ENCODE data around the gene TRIM66. TPM values are rescaled to one million over a fixed set of nuclear protein-coding genes. Genes with fewer than 3 reads are reported as not detected.
A peak's percentile ranks its signal among the peaks of the same experiment; 100 is the strongest.

Gene TRIM66
- total and polyA plus RNA-seq, 2 donors (not counting 1 experiment from before 2014, with no cell fraction given), result 3.9 to 13.7 TPM

DNA sequence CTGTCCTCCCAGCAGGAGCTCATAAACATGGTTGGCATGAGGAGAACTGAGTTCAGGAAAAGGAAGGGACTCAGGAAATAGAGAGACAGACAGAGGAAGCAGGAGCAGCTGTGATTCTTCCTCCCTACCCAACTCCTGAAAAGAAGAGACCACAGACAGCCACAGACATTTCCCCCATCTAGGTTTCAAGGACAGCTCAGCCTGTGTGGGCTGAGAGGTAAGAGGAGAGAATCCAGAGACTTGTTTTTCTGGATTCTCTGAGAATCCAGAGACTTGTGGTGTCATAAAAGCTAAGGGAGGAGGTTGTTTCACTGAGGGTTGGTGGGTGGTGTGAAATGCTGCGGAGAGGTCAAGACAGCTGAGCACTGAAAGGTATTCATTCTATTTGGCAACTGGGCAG, 69.4 kb downstream of the TRIM66 start:
- TF ChIP-seq EZH2 (IDR thresholded peaks at IDR 0.05; ENCODE audit: low read length, missing control alignments), result no peak
- TF ChIP-seq, protein P1, sequence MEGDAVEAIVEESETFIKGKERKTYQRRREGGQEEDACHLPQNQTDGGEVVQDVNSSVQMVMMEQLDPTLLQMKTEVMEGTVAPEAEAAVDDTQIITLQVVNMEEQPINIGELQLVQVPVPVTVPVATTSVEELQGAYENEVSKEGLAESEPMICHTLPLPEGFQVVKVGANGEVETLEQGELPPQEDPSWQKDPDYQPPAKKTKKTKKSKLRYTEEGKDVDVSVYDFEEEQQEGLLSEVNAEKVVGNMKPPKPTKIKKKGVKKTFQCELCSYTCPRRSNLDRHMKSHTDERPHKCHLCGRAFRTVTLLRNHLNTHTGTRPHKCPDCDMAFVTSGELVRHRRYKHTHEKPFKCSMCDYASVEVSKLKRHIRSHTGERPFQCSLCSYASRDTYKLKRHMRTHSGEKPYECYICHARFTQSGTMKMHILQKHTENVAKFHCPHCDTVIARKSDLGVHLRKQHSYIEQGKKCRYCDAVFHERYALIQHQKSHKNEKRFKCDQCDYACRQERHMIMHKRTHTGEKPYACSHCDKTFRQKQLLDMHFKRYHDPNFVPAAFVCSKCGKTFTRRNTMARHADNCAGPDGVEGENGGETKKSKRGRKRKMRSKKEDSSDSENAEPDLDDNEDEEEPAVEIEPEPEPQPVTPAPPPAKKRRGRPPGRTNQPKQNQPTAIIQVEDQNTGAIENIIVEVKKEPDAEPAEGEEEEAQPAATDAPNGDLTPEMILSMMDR (conservative IDR thresholded peaks at IDR 0.05 in 1 of 2, IDR thresholded peaks at IDR 0.05 in 1 of 2; ENCODE audit: low read depth in 1 of 2, low read length in 2 of 2), result no peak
- Histone ChIP-seq H3K4me1 (ENCODE audit: control insufficient read depth, extremely low read depth, insufficient read depth, low read length) (peaks cover 4% of the 10 kb centered on the region), H4K20me1 (ENCODE audit: control insufficient read depth, extremely low read depth, insufficient read depth, low read length) (no peaks in the 10 kb centered on the region), H3K4me2 (ENCODE audit: extremely low read depth, insufficient read depth, low read length) (no peak overlapping the region), H3K9ac (ENCODE audit: insufficient read depth, low read length) (no peak overlapping the region), H3K4me3 (replicated peaks in 1 of 4; ENCODE audit: control extremely low read depth in 1 of 4, insufficient read depth in 1 of 4, low read depth in 3 of 4, low read length in 4 of 4) (no peak overlapping the region), H3K79me2 (ENCODE audit: control insufficient read depth, insufficient read depth, low read length) (no peaks in the 10 kb centered on the region), H3K27ac (ENCODE audit: insufficient read depth, low read length) (no peak overlapping the region), H2AFZ (ENCODE audit: low read length) (no peak overlapping the region), H3K9me3 (ENCODE audit: control insufficient read depth, insufficient read depth, low read depth, low read length) (no peaks in the 10 kb centered on the region), H3K27me3 (ENCODE audit: control insufficient read depth, insufficient read depth, low read length) (no peaks in the 10 kb centered on the region), H3K36me3 (ENCODE audit: control insufficient read depth, insufficient read depth, low read length) (no peaks in the 10 kb centered on the region)
- DNase-seq (ENCODE audit: low read depth in 2 of 2), result peak in 1 of 2 donors; percentile 18

DNA sequence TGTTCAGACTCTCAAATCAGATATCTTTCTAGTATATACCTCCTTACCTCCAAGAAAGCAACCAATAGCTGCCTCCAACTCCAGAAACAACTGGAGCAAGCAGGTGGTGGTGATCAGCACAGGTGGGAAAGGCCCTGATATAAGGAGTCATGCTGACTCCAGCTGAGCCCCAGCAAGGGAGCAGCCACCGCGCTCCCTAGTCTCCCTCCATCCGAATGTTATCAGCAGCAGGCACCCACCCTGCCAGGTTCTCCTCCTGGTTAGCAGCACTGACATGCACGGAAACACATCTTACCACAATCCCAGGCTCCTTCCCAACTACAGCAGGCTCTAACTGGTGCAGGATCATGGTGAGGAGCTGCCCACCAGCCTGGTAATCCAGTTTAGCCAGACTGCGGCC, 69.9 kb downstream of the TRIM66 start:
- H4K20me1 ChIP-seq (ENCODE audit: control insufficient read depth, extremely low read depth, insufficient read depth, low read length), result no peaks in the 10 kb centered on the region
- no peak overlapping the region for H3K4me3 ChIP-seq (replicated peaks in 1 of 4; ENCODE audit: control extremely low read depth in 1 of 4, insufficient read depth in 1 of 4, low read depth in 3 of 4, low read length in 4 of 4)
- no peaks in the 10 kb centered on the region for H3K36me3 ChIP-seq (ENCODE audit: control insufficient read depth, insufficient read depth, low read length)
- no peak overlapping the region for H3K4me2 ChIP-seq (ENCODE audit: extremely low read depth, insufficient read depth, low read length)
- DNase-seq (ENCODE audit: low read depth in 2 of 2), result no peak
- H2AFZ ChIP-seq (ENCODE audit: low read length), result no peak overlapping the region
- no peaks in the 10 kb centered on the region for H3K9me3 ChIP-seq (ENCODE audit: control insufficient read depth, insufficient read depth, low read depth, low read length)
- H3K9ac ChIP-seq (ENCODE audit: insufficient read depth, low read length), result no peak overlapping the region
- H3K79me2 ChIP-seq (ENCODE audit: control insufficient read depth, insufficient read depth, low read length), result no peaks in the 10 kb centered on the region
- H3K4me1 ChIP-seq (ENCODE audit: control insufficient read depth, extremely low read depth, insufficient read depth, low read length), result peaks cover 4% of the 10 kb centered on the region
- TF ChIP-seq, protein P1 (conservative IDR thresholded peaks at IDR 0.05 in 1 of 2, IDR thresholded peaks at IDR 0.05 in 1 of 2; ENCODE audit: low read depth in 1 of 2, low read length in 2 of 2), result no peak
- TF ChIP-seq EZH2 (IDR thresholded peaks at IDR 0.05; ENCODE audit: low read length, missing control alignments), result no peak
- H3K27me3 ChIP-seq (ENCODE audit: control insufficient read depth, insufficient read depth, low read length), result no peaks in the 10 kb centered on the region
- H3K27ac ChIP-seq (ENCODE audit: insufficient read depth, low read length), result no peak overlapping the region

DNA sequence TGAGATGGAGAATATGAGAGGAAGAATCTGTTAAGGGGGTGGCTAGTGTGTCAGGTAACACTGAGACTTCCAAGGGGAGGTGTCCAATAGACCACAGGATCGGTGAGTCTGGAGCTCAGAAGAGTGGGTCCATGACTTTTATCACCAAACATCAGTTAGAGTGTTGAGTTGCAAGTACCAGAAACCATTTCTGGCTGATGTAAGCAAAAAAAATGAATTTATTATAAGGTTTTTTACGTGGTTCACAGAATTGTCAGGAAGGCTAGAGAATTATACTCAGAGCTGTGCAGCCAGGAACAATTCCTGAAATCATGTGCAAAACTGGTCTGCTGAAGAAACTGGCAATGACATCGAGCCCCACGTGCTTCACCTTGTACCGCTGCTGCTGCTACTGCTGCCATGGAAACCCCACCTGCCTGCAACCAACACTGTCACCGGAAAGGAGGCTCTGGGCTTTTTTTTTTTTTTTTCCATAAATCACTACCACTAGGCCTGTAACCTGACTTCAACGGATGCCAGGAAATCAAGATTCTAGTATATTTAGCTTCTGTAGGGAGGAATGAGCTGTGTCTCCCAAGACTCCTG, 71.8 kb downstream of the TRIM66 start:
- Histone ChIP-seq H3K9ac (ENCODE audit: insufficient read depth, low read length) (no peak overlapping the region), H3K27ac (ENCODE audit: insufficient read depth, low read length) (no peak overlapping the region), H4K20me1 (ENCODE audit: control insufficient read depth, extremely low read depth, insufficient read depth, low read length) (no peaks in the 10 kb centered on the region), H3K4me3 (replicated peaks in 1 of 4; ENCODE audit: control extremely low read depth in 1 of 4, insufficient read depth in 1 of 4, low read depth in 3 of 4, low read length in 4 of 4) (no peak overlapping the region), H3K36me3 (ENCODE audit: control insufficient read depth, insufficient read depth, low read length) (no peaks in the 10 kb centered on the region), H3K4me1 (ENCODE audit: control insufficient read depth, extremely low read depth, insufficient read depth, low read length) (peaks cover 4% of the 10 kb centered on the region), H3K9me3 (ENCODE audit: control insufficient read depth, insufficient read depth, low read depth, low read length) (no peaks in the 10 kb centered on the region), H3K4me2 (ENCODE audit: extremely low read depth, insufficient read depth, low read length) (no peak overlapping the region), H2AFZ (ENCODE audit: low read length) (no peak overlapping the region), H3K27me3 (ENCODE audit: control insufficient read depth, insufficient read depth, low read length) (no peaks in the 10 kb centered on the region), H3K79me2 (ENCODE audit: control insufficient read depth, insufficient read depth, low read length) (no peaks in the 10 kb centered on the region)
- TF ChIP-seq, protein P1 (conservative IDR thresholded peaks at IDR 0.05 in 1 of 2, IDR thresholded peaks at IDR 0.05 in 1 of 2; ENCODE audit: low read depth in 1 of 2, low read length in 2 of 2), result no peak
- no peak for TF ChIP-seq EZH2 (IDR thresholded peaks at IDR 0.05; ENCODE audit: low read length, missing control alignments)
- peak in 1 of 2 donors; percentile 24 for DNase-seq (ENCODE audit: low read depth in 2 of 2)

All from fibroblast of lung (primary cell).